Ovary (tissue), 9 donors: ENCODE results near the gene ARHGEF9. TPM values are rescaled to one million over a fixed set of nuclear protein-coding genes. Genes with fewer than 3 reads are reported as not detected.

Experiments used
- DNase-seq, 5 donors: peaks; one replicate each; pipeline ENCODE4 v3.0.0-alpha.2; 2019 to 2020
- H3K27ac ChIP-seq, 2 donors: fragments of 200-600 bp; one replicate each; pipeline versions ENCODE4 v1.5.1 to v1.8.0; 2019 to 2022
- H3K27me3 ChIP-seq: fragments of 200-600 bp; one replicate; pipeline ENCODE4 v1.8.0; 2022
- H3K36me3 ChIP-seq: fragments of 200-600 bp; sonication (generic); one replicate; pipeline ENCODE4 v1.5.1; 2019
- H3K4me1 ChIP-seq: one replicate; pipeline ENCODE4 v1.8.1; 2013; ENCODE audit warnings: mild to moderate bottlenecking, moderate library complexity; ENCODE audit not compliant: insufficient read depth
- H3K4me3 ChIP-seq: fragments of 200-600 bp; sonication (generic); one replicate; pipeline ENCODE4 v1.5.1; 2017
- H3K9me3 ChIP-seq, 2 donors: fragments of 200-600 bp in 1 of 2; sonication (generic) in 1 of 2; one replicate each; pipeline versions ENCODE4 v1.5.1 to v1.8.1; 2013 to 2019; ENCODE audit warnings: mild to moderate bottlenecking in 1 of 2, moderate library complexity in 1 of 2
- CTCF ChIP-seq, 3 donors: fragments of 450-650 bp in 2 of 3; fragments of 200-600 bp in 1 of 3; IDR thresholded peaks; one replicate each; pipeline versions ENCODE4 v1.5.1 to v1.8.0; 2016 to 2022; ENCODE audit warnings: antibody characterized with exemption in 3 of 3, mild to moderate bottlenecking in 1 of 3
- EP300 ChIP-seq: sonication (generic); formaldehyde crosslinking; IDR thresholded peaks from one replicate; pipeline ENCODE4 v1.6.1; 2017; ENCODE audit warnings: antibody characterized with exemption
- POLR2A ChIP-seq: fragments of 450-650 bp; IDR thresholded peaks from one replicate; pipeline ENCODE4 v1.6.1; 2017; ENCODE audit warnings: antibody characterized with exemption, mild to moderate bottlenecking, moderate library complexity
- WGBS, 3 donors: extraction: QIAGEN DNeasy Blood & Tissue Kit in 1 of 3; methylation state at CpG; one replicate each; pipeline versions ENCODE4 v1.1.5 to v1.1.7; 2013 to 2017; 5-methylcytosine and 5-hydroxymethylcytosine counted together
- intact Hi-C, 4 donors: fragments of 100-400 bp; cut with DNase I; formaldehyde crosslinking; loops; one replicate each; pipeline versions ENCODE4 v1.11.0 to v1.15.1; 2022 to 2023
- polyA plus RNA-seq, 2 donors: library from polyadenylated mRNA; stranded (reverse); fragments of 200-250 nt in 1 of 2; fragments of 350-450 nt in 1 of 2; fragmentation: Illumina TruSeq in 1 of 2; extraction: RNeasy Lipid Tissue Mini Kit (QIAGEN cat#74804) in 1 of 2; gene quantifications; one replicate each; pipeline ENCODE4 v1.2.3, GENCODE V29; 2013 to 2014
- total RNA-seq, 7 donors: library from RNA; depleted of rRNA in 2 of 7; stranded (reverse); fragments of >200 nt in 2 of 7; fragmentation: NEBNext Ultra II Directional in 3 of 7; extraction: Animal tissue kit (Norgen Biotek cat#: 25700) in 3 of 7; gene quantifications; one replicate each; pipeline versions ENCODE4 v1.1.0 to v1.2.4, GENCODE V29; 2016 to 2023
- donor health status: DM: no; HTN: no; CAD: no; lungs with moderate emphysema.
- donor health status: DM: no; HTN: no; CAD: no.
- donor health status: Bipolar disorder and iron deficiency.
- donor health status: DM: yes; HTN: yes; CAD: no.
- donor health status: DM: no; HTN: no; CAD: no.
- donor health status: DM: yes; HTN: yes; CAD: no.

ARHGEF9 gene
- total and polyA plus RNA-seq, 9 donors: 13.4 to 32.2 (median 24.1) TPM

DNA sequence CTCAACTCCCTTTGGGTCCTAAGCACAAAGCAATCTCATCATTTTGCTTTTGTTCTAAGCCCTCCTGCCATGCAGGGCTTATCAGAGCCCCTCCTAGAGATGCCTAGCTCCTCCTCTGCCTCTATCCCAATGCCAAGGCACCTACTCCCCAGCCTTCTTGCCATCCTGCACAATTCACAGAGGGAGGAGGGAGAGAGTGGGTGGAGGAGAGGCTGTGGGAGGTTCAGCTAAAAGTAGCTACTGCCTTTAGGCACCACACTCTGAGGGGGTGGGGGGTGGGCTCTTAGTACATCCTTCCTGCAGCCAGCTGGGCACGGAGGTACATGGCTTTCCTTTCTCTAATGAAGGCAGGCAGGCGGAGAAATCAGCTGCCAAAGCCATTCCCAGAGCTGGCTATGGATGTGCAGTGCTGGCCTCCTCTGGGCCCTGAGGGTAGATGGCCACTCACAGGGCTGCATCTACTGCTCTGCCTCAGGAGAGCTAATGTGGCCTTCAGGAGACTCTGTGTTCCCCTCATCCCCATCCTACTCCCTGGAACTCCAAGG lies 40.1 kb downstream of the ARHGEF9 start:
- H3K9me3 ChIP-seq: no peaks in the 10 kb centered on the region
- intact Hi-C loops: no loop called here
- H3K27me3 ChIP-seq: no peaks in the 10 kb centered on the region
- TF ChIP-seq EP300 (no peak), CTCF (IDR thresholded peaks at IDR 0.05) (no peak)
- H3K27ac ChIP-seq: no peak overlapping the region
- H3K36me3 ChIP-seq: no peaks in the 10 kb centered on the region
- H3K4me1 ChIP-seq: peaks cover 3% of the 10 kb centered on the region
- WGBS, 3 donors: 36 to 52% (median 47%) methylated on average over 2 of the region's 2 CpGs
- DNase-seq: no peak
- H3K4me3 ChIP-seq: no peak overlapping the region

DNA sequence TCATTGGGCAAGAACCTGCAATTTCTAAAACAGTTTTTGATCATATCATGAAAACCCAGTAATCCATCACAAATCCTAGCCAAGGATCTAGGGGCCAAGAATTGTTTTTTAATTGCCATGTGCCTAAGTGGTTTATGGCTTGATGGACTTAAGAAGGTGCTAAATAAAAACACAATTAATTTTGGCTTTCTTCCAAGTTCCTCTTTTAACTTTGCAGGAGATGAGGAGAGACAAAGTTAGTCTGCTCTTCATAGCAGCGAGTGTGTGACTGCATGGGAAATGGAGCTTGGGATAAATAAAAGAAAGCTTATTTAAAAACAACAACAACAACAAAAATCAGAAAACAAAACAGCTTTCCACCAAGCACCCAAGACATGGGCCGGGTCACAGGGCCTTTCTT lies 41.4 kb downstream of the ARHGEF9 start:
- H3K9me3 ChIP-seq: no peaks in the 10 kb centered on the region
- DNase-seq: no peak
- no peaks in the 10 kb centered on the region for H3K36me3 ChIP-seq
- H3K4me1 ChIP-seq: peaks cover 3% of the 10 kb centered on the region
- WGBS, 3 donors: 60 to 65% (median 62%) methylated on average over 2 of the region's 2 CpGs
- no peak for TF ChIP-seq EP300
- no peak for TF ChIP-seq CTCF (IDR thresholded peaks at IDR 0.05)
- no peak for TF ChIP-seq POLR2A
- intact Hi-C loops: no loop called here
- H3K27ac ChIP-seq: no peak overlapping the region
- H3K27me3 ChIP-seq: no peaks in the 10 kb centered on the region
- H3K4me3 ChIP-seq: no peak overlapping the region

GRCh38 chrX:63740382-63740781 lies 44.6 kb downstream of the ARHGEF9 start:
- WGBS, 3 donors: 39 to 57% (median 40%) methylated on average over 2 of the region's 2 CpGs

DNA sequence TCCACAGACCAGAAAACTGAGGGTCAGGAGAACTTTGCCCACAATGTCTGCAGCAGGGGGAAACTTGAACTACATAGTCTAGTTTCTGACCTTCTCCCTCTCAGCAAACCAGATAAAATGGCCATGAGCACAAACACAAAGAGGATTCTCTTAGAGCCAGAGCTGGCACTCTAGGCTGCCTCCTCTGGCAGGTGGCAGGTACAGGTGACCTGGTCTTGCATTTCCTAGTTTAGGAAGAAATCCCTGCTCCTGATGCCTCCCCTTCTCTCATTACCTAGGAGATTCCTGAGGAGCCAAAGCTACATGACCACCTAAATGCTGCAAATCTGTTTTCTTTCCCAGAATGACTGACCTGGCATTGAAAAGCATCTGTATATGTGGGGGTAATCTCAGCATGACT lies 45.1 kb downstream of the ARHGEF9 start:
- Histone ChIP-seq H3K4me1 (peaks cover 3% of the 10 kb centered on the region), H3K27me3 (no peaks in the 10 kb centered on the region), H3K36me3 (no peaks in the 10 kb centered on the region), H3K27ac (no peak overlapping the region), H3K9me3 (no peaks in the 10 kb centered on the region), H3K4me3 (no peak overlapping the region)
- TF ChIP-seq POLR2A: no peak
- no peak for TF ChIP-seq CTCF (IDR thresholded peaks at IDR 0.05)
- TF ChIP-seq EP300: no peak
- DNase-seq: no peak
- intact Hi-C loops: no loop called here

More at GRCh38 chrX:63740382-63740781, 44.6 kb downstream of the ARHGEF9 start:
- intact Hi-C loops: no loop called here
- no peak for DNase-seq
- Histone ChIP-seq H3K4me1 (peaks cover 3% of the 10 kb centered on the region), H3K9me3 (no peaks in the 10 kb centered on the region), H3K27ac (no peak overlapping the region), H3K4me3 (no peak overlapping the region), H3K27me3 (no peaks in the 10 kb centered on the region), H3K36me3 (no peaks in the 10 kb centered on the region)
- TF ChIP-seq CTCF (IDR thresholded peaks at IDR 0.05) (no peak), POLR2A (no peak), EP300 (no peak)
